Measurements from ENCODE around the gene IL16. TPM values are rescaled to one million over a fixed set of nuclear protein-coding genes. Genes with fewer than 3 reads are reported as not detected.

IL16 gene
- total and polyA plus RNA-seq, 4 donors: 1.9 to 6.9 (median 4.4) TPM

GRCh38 chr15:81194723-81195122, 2.0 kb upstream of the IL16 start (continued):
- TF ChIP-seq YY1 (IDR thresholded peaks at IDR 0.05) (no peak), HNF4G (IDR thresholded peaks at IDR 0.05) (no peak), NR2F2 (IDR thresholded peaks at IDR 0.05) (no peak), JUND (IDR thresholded peaks at IDR 0.05) (no peak)

- H3K27ac ChIP-seq (ENCODE audit: low read depth in 1 of 2, low read length in 2 of 2): no peak overlapping the region
- H3K27me3 ChIP-seq (ENCODE audit: control insufficient read depth in 4 of 4, insufficient read depth in 4 of 4, low read length in 3 of 4): no peaks in the 10 kb centered on the region
- no peak overlapping the region for H3K4me3 ChIP-seq (ENCODE audit: low read depth in 1 of 3, low read length in 3 of 3)
- 77% methylated on average over 8 of the region's 8 CpGs for WGBS
- DNase-seq (ENCODE audit: low spot score): no peak
- H3K9ac ChIP-seq (ENCODE audit: low read depth in 1 of 2, low read length in 2 of 2): no peak overlapping the region
- H3K9me3 ChIP-seq (ENCODE audit: control insufficient read depth in 4 of 4, low read length in 3 of 4): no peaks in the 10 kb centered on the region
- TF ChIP-seq YY1 (IDR thresholded peaks at IDR 0.05): no peak
- no peaks in the 10 kb centered on the region for H3K36me3 ChIP-seq (ENCODE audit: control insufficient read depth in 4 of 4, insufficient read depth in 3 of 4, low read depth in 1 of 4, low read length in 3 of 4)
- H3K4me1 ChIP-seq (ENCODE audit: control insufficient read depth in 4 of 4, insufficient read depth in 4 of 4, low read length in 3 of 4): no peaks in the 10 kb centered on the region
Observed at GRCh38 chr15:81195339-81195864, 1.3 kb upstream of the IL16 start.

- Histone ChIP-seq H3K27me3 (ENCODE audit: control insufficient read depth in 4 of 4, insufficient read depth in 4 of 4, low read length in 3 of 4) (no peaks in the 10 kb centered on the region), H3K4me1 (ENCODE audit: control insufficient read depth in 4 of 4, insufficient read depth in 4 of 4, low read length in 3 of 4) (no peaks in the 10 kb centered on the region), H3K36me3 (ENCODE audit: control insufficient read depth in 4 of 4, insufficient read depth in 3 of 4, low read depth in 1 of 4, low read length in 3 of 4) (no peaks in the 10 kb centered on the region), H3K27ac (ENCODE audit: low read depth in 1 of 2, low read length in 2 of 2) (no peak overlapping the region), H3K4me3 (ENCODE audit: low read depth in 1 of 3, low read length in 3 of 3) (no peak overlapping the region), H3K9me3 (ENCODE audit: control insufficient read depth in 4 of 4, low read length in 3 of 4) (no peaks in the 10 kb centered on the region), H3K9ac (ENCODE audit: low read depth in 1 of 2, low read length in 2 of 2) (no peak overlapping the region)
- no peak for TF ChIP-seq HNF4A (conservative IDR thresholded peaks at IDR 0.05)
- no peak for TF ChIP-seq FOXA2 (IDR thresholded peaks at IDR 0.05)
- no peak for TF ChIP-seq CTCF (IDR thresholded peaks at IDR 0.05; ENCODE audit: low read depth, low read length, missing input control)
- no peak for TF ChIP-seq NR2F2 (IDR thresholded peaks at IDR 0.05)
- no peak for TF ChIP-seq RAD21 (IDR thresholded peaks at IDR 0.05)
- WGBS: 84% methylated on average over 7 of the region's 7 CpGs
- no peak for DNase-seq (ENCODE audit: low spot score)
Observed at GRCh38 chr15:81197255-81197630, 564 bp downstream of the IL16 start.

- TF ChIP-seq GABPA (IDR thresholded peaks at IDR 0.05 in 1 of 2, conservative IDR thresholded peaks at IDR 0.05 in 1 of 2): no peak
- no peak for TF ChIP-seq RXRA (IDR thresholded peaks at IDR 0.05)
- no peak for TF ChIP-seq HNF4A (conservative IDR thresholded peaks at IDR 0.05)
- no peak for TF ChIP-seq YY1 (IDR thresholded peaks at IDR 0.05)
- TF ChIP-seq FOXA1 (IDR thresholded peaks at IDR 0.05): no peak
- TF ChIP-seq ZBTB33 (IDR thresholded peaks at IDR 0.05): no peak
- TF ChIP-seq HNF4G (IDR thresholded peaks at IDR 0.05): no peak
- TF ChIP-seq RAD21 (IDR thresholded peaks at IDR 0.05): no peak
- no peak for TF ChIP-seq CTCF (IDR thresholded peaks at IDR 0.05; ENCODE audit: low read depth, low read length, missing input control)
- no peak for TF ChIP-seq TAF1 (conservative IDR thresholded peaks at IDR 0.05)
- no peak for TF ChIP-seq REST (IDR thresholded peaks at IDR 0.05)
- no peak for TF ChIP-seq JUND (IDR thresholded peaks at IDR 0.05)
- TF ChIP-seq NR2F2 (IDR thresholded peaks at IDR 0.05): no peak
- Histone ChIP-seq H3K9me3 (ENCODE audit: control insufficient read depth in 4 of 4, low read length in 3 of 4) (no peaks in the 10 kb centered on the region), H3K36me3 (ENCODE audit: control insufficient read depth in 4 of 4, insufficient read depth in 3 of 4, low read depth in 1 of 4, low read length in 3 of 4) (no peaks in the 10 kb centered on the region), H3K27me3 (ENCODE audit: control insufficient read depth in 4 of 4, insufficient read depth in 4 of 4, low read length in 3 of 4) (no peaks in the 10 kb centered on the region), H3K4me1 (ENCODE audit: control insufficient read depth in 4 of 4, insufficient read depth in 4 of 4, low read length in 3 of 4) (no peaks in the 10 kb centered on the region), H3K9ac (ENCODE audit: low read depth in 1 of 2, low read length in 2 of 2) (no peak overlapping the region), H3K4me3 (ENCODE audit: low read depth in 1 of 3, low read length in 3 of 3) (no peak overlapping the region), H3K27ac (ENCODE audit: low read depth in 1 of 2, low read length in 2 of 2) (no peak overlapping the region)
- 75% methylated on average over 7 of the region's 7 CpGs for WGBS
- no peak for DNase-seq (ENCODE audit: low spot score)
Observed at GRCh38 chr15:81197688-81198281, 1.1 kb downstream of the IL16 start.

Measured in liver (tissue), 9 donors.